ENCODE measurements around the gene TSBP1. TPM values are rescaled to one million over a fixed set of nuclear protein-coding genes. Genes with fewer than 3 reads are reported as not detected.
A peak's percentile ranks its signal among the peaks of the same experiment; 100 is the strongest.

The TSBP1 gene
- total RNA-seq, 2 experiments from 2014 or later: not detected

DNA sequence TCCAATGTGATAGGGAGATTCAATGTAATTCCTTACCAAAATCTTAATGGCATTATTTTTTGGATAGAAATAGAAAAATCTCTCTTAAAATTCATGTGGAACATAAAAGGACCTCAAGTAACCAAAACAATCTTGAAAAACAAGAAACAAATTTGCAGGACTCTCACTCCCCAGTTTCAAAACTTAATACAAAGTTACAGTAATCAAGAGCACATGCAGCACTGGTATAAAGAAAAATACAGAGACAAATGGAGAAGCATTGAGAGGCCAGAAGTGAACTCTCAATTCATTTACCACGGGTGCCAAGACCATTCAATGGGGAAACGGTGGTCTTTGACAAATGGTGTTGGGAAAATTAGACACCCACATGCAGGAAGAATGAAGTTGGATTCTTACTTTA is 7.8 kb upstream of the TSBP1 start:
- TF ChIP-seq, protein P1, sequence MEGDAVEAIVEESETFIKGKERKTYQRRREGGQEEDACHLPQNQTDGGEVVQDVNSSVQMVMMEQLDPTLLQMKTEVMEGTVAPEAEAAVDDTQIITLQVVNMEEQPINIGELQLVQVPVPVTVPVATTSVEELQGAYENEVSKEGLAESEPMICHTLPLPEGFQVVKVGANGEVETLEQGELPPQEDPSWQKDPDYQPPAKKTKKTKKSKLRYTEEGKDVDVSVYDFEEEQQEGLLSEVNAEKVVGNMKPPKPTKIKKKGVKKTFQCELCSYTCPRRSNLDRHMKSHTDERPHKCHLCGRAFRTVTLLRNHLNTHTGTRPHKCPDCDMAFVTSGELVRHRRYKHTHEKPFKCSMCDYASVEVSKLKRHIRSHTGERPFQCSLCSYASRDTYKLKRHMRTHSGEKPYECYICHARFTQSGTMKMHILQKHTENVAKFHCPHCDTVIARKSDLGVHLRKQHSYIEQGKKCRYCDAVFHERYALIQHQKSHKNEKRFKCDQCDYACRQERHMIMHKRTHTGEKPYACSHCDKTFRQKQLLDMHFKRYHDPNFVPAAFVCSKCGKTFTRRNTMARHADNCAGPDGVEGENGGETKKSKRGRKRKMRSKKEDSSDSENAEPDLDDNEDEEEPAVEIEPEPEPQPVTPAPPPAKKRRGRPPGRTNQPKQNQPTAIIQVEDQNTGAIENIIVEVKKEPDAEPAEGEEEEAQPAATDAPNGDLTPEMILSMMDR (conservative IDR thresholded peaks at IDR 0.05; ENCODE audit: low read length): no peak
- TF ChIP-seq EZH2phosphoT487 (IDR thresholded peaks at IDR 0.05; ENCODE audit: borderline replicate concordance, low read depth, low read length): no peak
- ChIA-PET CTCF (ENCODE audit: unreplicated experiment) (no interaction called here), POLR2A (no interaction called here)
- Histone ChIP-seq H2AFZ (ENCODE audit: low read length) (no peak overlapping the region), H3K4me3 (ENCODE audit: low read depth, low read length, poor library complexity, severe bottlenecking) (no peak overlapping the region), H3K79me2 (ENCODE audit: insufficient read depth, low read depth, low read length) (no peaks in the 10 kb centered on the region), H3K4me2 (ENCODE audit: low read length) (no peak overlapping the region), H3K27ac (ENCODE audit: low read depth, low read length, poor library complexity, severe bottlenecking) (no peak overlapping the region), H4K20me1 (ENCODE audit: insufficient read depth, low read length) (no peaks in the 10 kb centered on the region), H3K36me3 (ENCODE audit: insufficient read depth, low read length) (no peaks in the 10 kb centered on the region), H3K4me1 (ENCODE audit: insufficient read depth, low read length, poor library complexity, severe bottlenecking) (peaks cover 18% of the 10 kb centered on the region), H3K9me3 (ENCODE audit: low read length) (no peaks in the 10 kb centered on the region), H3K9me2 (ENCODE audit: insufficient read depth, low read length) (no peaks in the 10 kb centered on the region)
- no TSS peak for BruUV-seq (replicated peaks)
- DNase-seq (ENCODE audit: low spot score): no peak
- intact Hi-C loops (cut with micrococcal nuclease; ENCODE audit: unreplicated experiment): no loop called here

DNA sequence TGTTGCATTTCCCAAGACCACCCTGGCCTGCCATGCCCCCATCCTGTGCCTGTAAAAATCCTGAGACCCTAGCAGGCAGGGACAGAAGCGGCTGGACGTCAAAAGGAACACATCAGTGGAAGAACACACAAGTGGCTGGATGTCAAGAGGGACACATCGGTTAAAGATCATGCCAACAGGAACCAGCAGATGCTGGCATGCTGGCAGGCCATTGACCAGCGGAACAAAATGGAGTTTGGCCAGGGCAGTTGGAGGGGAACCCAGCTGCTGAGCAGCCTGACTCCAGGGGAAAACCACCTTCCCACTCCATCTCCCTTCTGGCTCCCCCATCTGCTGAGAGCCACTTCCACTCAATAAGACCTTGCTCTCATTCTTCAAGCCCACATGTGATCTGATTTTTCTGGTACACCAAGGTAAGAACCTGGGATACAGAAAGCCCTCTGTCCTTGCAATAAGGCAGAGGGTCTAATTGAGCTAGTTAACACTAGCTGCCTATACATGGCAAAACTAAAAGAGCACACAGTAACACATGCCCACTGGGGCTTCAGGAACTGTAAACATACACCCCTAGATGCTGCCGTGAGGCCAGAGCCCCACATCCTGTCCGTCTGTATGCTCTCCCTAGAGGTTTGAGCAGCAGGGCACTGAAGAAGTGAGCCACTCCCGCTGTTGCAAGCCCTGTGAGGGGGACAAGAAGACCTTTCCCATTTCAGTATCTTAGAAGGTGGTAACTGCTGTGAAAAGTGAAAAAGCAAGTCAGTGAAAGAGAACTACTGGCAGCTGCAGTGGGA is 4.2 kb upstream of the TSBP1 start:
- Histone ChIP-seq H3K4me1 (ENCODE audit: insufficient read depth, low read length, poor library complexity, severe bottlenecking) (peaks cover 8% of the 10 kb centered on the region), H4K20me1 (ENCODE audit: insufficient read depth, low read length) (no peaks in the 10 kb centered on the region), H3K9me3 (ENCODE audit: low read length) (no peaks in the 10 kb centered on the region), H2AFZ (ENCODE audit: low read length) (peak overlapping the region; percentile 43), H3K36me3 (ENCODE audit: insufficient read depth, low read length) (no peaks in the 10 kb centered on the region), H3K79me2 (ENCODE audit: insufficient read depth, low read depth, low read length) (no peaks in the 10 kb centered on the region), H3K4me3 (ENCODE audit: low read depth, low read length, poor library complexity, severe bottlenecking) (no peak overlapping the region), H3K4me2 (ENCODE audit: low read length) (no peak overlapping the region), H3K9me2 (ENCODE audit: insufficient read depth, low read length) (no peaks in the 10 kb centered on the region), H3K27ac (ENCODE audit: low read depth, low read length, poor library complexity, severe bottlenecking) (no peak overlapping the region)
- peak; percentile 33 for DNase-seq (ENCODE audit: low spot score)
- ChIA-PET CTCF (ENCODE audit: unreplicated experiment) (no interaction called here), POLR2A (no interaction called here)
- no TSS peak for BruUV-seq (replicated peaks)
- intact Hi-C loops (cut with micrococcal nuclease; ENCODE audit: unreplicated experiment): no loop called here
- TF ChIP-seq, protein P1 (conservative IDR thresholded peaks at IDR 0.05; ENCODE audit: low read length): no peak
- TF ChIP-seq EZH2phosphoT487 (IDR thresholded peaks at IDR 0.05; ENCODE audit: borderline replicate concordance, low read depth, low read length): no peak

DNA sequence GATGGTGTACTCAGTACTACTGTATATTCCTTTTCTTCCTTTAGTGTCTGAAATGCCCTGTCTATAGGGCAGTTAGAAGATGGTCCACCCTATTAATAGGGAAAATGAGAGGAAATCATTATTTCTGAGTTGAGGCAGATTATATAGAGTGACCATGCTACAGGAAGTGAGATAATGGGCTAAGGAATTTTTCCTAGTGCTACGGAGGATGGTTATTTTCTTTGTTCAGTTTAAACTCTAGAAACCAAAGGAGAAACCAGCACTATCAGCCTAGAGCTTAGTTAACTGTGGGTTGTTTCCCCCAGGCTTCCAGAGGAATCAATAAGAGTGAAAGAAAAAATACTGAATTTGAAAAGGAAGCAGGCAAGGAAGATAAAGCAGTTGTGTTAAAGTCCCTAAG is 474 bp downstream of the TSBP1 start:
- TF ChIP-seq, protein P1 (conservative IDR thresholded peaks at IDR 0.05; ENCODE audit: low read length): no peak
- no peak for TF ChIP-seq EZH2phosphoT487 (IDR thresholded peaks at IDR 0.05; ENCODE audit: borderline replicate concordance, low read depth, low read length)
- Histone ChIP-seq H2AFZ (ENCODE audit: low read length) (peak overlapping the region; percentile 56; the same call in 1 of the 2 replicates), H3K4me1 (ENCODE audit: insufficient read depth, low read length, poor library complexity, severe bottlenecking) (peaks cover 3% of the 10 kb centered on the region), H3K4me3 (ENCODE audit: low read depth, low read length, poor library complexity, severe bottlenecking) (no peak overlapping the region), H3K27ac (ENCODE audit: low read depth, low read length, poor library complexity, severe bottlenecking) (no peak overlapping the region), H4K20me1 (ENCODE audit: insufficient read depth, low read length) (no peaks in the 10 kb centered on the region), H3K9me2 (ENCODE audit: insufficient read depth, low read length) (no peaks in the 10 kb centered on the region), H3K9me3 (ENCODE audit: low read length) (no peaks in the 10 kb centered on the region), H3K79me2 (ENCODE audit: insufficient read depth, low read depth, low read length) (no peaks in the 10 kb centered on the region), H3K4me2 (ENCODE audit: low read length) (no peak overlapping the region), H3K36me3 (ENCODE audit: insufficient read depth, low read length) (no peaks in the 10 kb centered on the region)
- no peak for DNase-seq (ENCODE audit: low spot score)
- POLR2A ChIA-PET: interaction anchor here (0.6 to 0.8 kb wide), 2 partner anchors 42 to 54 kb away, joined by 3 read pairs; no protein-coding TSS in a partner anchor
- no TSS peak for BruUV-seq (replicated peaks)
- CTCF ChIA-PET (ENCODE audit: unreplicated experiment): no interaction called here
- intact Hi-C loops (cut with micrococcal nuclease; ENCODE audit: unreplicated experiment): no loop called here
